HepG2 (cell line): ENCODE data around the gene SLC26A3. TPM values are rescaled to one million over a fixed set of nuclear protein-coding genes. Genes with fewer than 3 reads are reported as not detected.

Experiments
- ATAC-seq: fragments of 200-7000 bp; cut with Tn5 transposase; 3 replicates; pipeline ENCODE4 v1.9.1; 2020; ENCODE audit warnings: mild to moderate bottlenecking, moderate library complexity
- BruUV-seq: library from RNA; stranded (reverse); fragments of 400-500 nt; replicated peaks from 2 replicates; lab custom pipeline; 2021; lab: Mats Ljungman, UMichigan
- CTCF ChIA-PET: fragments of 300-600 bp; formaldehyde crosslinking; extraction: SDS; loops from one replicate; lab custom pipeline; 2021; ENCODE audit warnings: low total read pairs, inconsistent platforms, low intra/inter-chr PET ratio; lab: Yijun Ruan, JAX
- POLR2A ChIA-PET: fragments of 350-600 bp; sonication (Branson Sonifier 250); formaldehyde crosslinking; loops from one replicate; lab custom pipeline; 2020; ENCODE audit warnings: antibody characterized with exemption, inconsistent platforms; lab: Yijun Ruan, JAX
- DNase-seq: peaks from one replicate; pipeline ENCODE4 v3.0.0-alpha.2; 2015; ENCODE audit warnings: low spot score
- FAIRE-seq: peaks from 3 replicates; lab custom pipeline; 2011; peaks lifted over from hg19 to GRCh38; lab: Jason Lieb, UNC
- H2AFZ ChIP-seq: one replicate; pipeline ENCODE4 v1.6.1; 2011; ENCODE audit warnings: low read length, inconsistent platforms
- H3K27ac ChIP-seq: fragments of 300-600 bp; 3 replicates; pipeline ENCODE4 v1.8.0; 2011; ENCODE audit warnings: mixed run types, mild to moderate bottlenecking, mixed read lengths, low read length, inconsistent platforms; ENCODE audit not compliant: insufficient read depth; ENCODE audit errors: extremely low read length
- H3K27me3 ChIP-seq, 2 experiments: fragments of 200-600 bp in 1 of 2; 2 replicates in 1 of 2; 3 replicates in 1 of 2; pipeline versions ENCODE4 v1.6.0 to v1.8.0; 2011; ENCODE audit warnings: low read length in 2 of 2, mild to moderate bottlenecking in 2 of 2, moderate library complexity in 2 of 2, inconsistent platforms in 1 of 2; ENCODE audit not compliant: insufficient read depth in 2 of 2, control insufficient read depth in 1 of 2
- H3K36me3 ChIP-seq, 2 experiments: fragments of 200-600 bp in 1 of 2; replicated peaks in 1 of 2; 2 replicates in 1 of 2; 3 replicates in 1 of 2; pipeline versions ENCODE4 v1.5.1 to v1.8.0; 2011; ENCODE audit warnings: low read length in 2 of 2, inconsistent platforms in 1 of 2; ENCODE audit not compliant: insufficient read depth in 2 of 2, control insufficient read depth in 1 of 2
- H3K4me1 ChIP-seq: 2 replicates; pipeline ENCODE4 v1.5.1; 2012; ENCODE audit warnings: low read length, inconsistent platforms; ENCODE audit not compliant: insufficient read depth
- H3K4me2 ChIP-seq: 2 replicates; pipeline ENCODE4 v1.6.0; 2011; ENCODE audit warnings: low read depth, low read length, inconsistent platforms
- H3K4me3 ChIP-seq, 3 experiments: fragments of 200-600 bp in 1 of 3; sonication (generic), shearing (Covaris generic) in 1 of 3; replicated peaks in 1 of 3; 2 replicates each; pipeline ENCODE4 v1.5.1; 2011 to 2016; ENCODE audit warnings: low read length in 3 of 3, inconsistent platforms in 2 of 3, low read depth in 2 of 3, mild to moderate bottlenecking in 2 of 3, control low read depth in 1 of 3, mixed read lengths in 1 of 3; ENCODE audit not compliant: insufficient read depth in 1 of 3
- H3K79me2 ChIP-seq: one replicate; pipeline ENCODE4 v1.6.1; 2011; ENCODE audit warnings: low read length, inconsistent platforms; ENCODE audit not compliant: insufficient read depth
- H3K9ac ChIP-seq: 2 replicates; pipeline ENCODE4 v1.6.0; 2011; ENCODE audit warnings: mild to moderate bottlenecking, low read depth, low read length, inconsistent platforms; ENCODE audit not compliant: insufficient read depth
- H3K9me3 ChIP-seq: 2 replicates; pipeline ENCODE4 v1.5.1; 2012; ENCODE audit warnings: mild to moderate bottlenecking, low read length
- H4K20me1 ChIP-seq: 2 replicates; pipeline ENCODE4 v1.6.0; 2011; ENCODE audit warnings: inconsistent platforms, mild to moderate bottlenecking, low read length, moderate library complexity; ENCODE audit not compliant: insufficient read depth
- ATF7 ChIP-seq, 2 experiments: fragments of 450-650 bp in 1 of 2; sonication (generic) in 1 of 2; formaldehyde crosslinking in 1 of 2; IDR thresholded peaks; 2 replicates each; pipeline versions ENCODE4 v1.4.0 to v1.6.1; 2016 to 2020; ENCODE audit warnings: antibody characterized with exemption in 1 of 2, mild to moderate bottlenecking in 1 of 2, missing genetic modification reagents in 1 of 2
- CREB1 ChIP-seq, 2 experiments: fragments of 450-650 bp in 1 of 2; IDR thresholded peaks; 2 replicates each; pipeline ENCODE4 v1.6.1; 2016 to 2017; ENCODE audit warnings: control low read depth in 1 of 2, mild to moderate bottlenecking in 1 of 2, missing compliant biosample characterization in 1 of 2, missing genetic modification characterization in 1 of 2
- DRAP1 ChIP-seq: IDR thresholded peaks from 2 replicates; pipeline ENCODE4 v1.6.1; 2016; ENCODE audit warnings: missing genetic modification reagents, missing compliant biosample characterization
- PRPF4 ChIP-seq: fragments of 200-400 bp; formaldehyde crosslinking; IDR thresholded peaks from 2 replicates; pipeline ENCODE4 v1.6.1; 2016; ENCODE audit warnings: low read length, low read depth; ENCODE audit not compliant: poor library complexity, severe bottlenecking
- ZBTB37 ChIP-seq: sonication (generic); formaldehyde crosslinking; IDR thresholded peaks from 2 replicates; pipeline ENCODE4 v1.4.0; 2020; ENCODE audit warnings: mild to moderate bottlenecking, missing genetic modification reagents
- ZNF333 ChIP-seq: sonication (generic); formaldehyde crosslinking; IDR thresholded peaks from 2 replicates; pipeline ENCODE4 v1.4.0; 2020; ENCODE audit warnings: mild to moderate bottlenecking, missing genetic modification reagents, borderline replicate concordance
- WGBS: methylation state at CpG from one replicate; pipeline ENCODE4 v1.1.6; 2017; ENCODE audit warnings: low lambda C conversion rate; 5-methylcytosine and 5-hydroxymethylcytosine counted together
- in situ Hi-C: cut with HindIII; loops from 2 replicates; pipeline ENCODE4 v1.10.0; 2017; ENCODE audit warnings: low pct_unique_long_range_greater_than_20kb; ENCODE audit not compliant: extremely low pct_ligation_motif_present
- intact Hi-C: fragments of 100-400 bp; cut with micrococcal nuclease; formaldehyde crosslinking; loops from one replicate; pipeline ENCODE4 v1.10.0; 2022; ENCODE audit not compliant: unreplicated experiment
- polyA plus RNA-seq, 8 experiments: library from polyadenylated mRNA; depleted of rRNA in 3 of 8; stranded (reverse) in 7 of 8; unstranded in 1 of 8; fragments of >200 nt; fragmentation: Illumina TruSeq in 4 of 8; extraction: Trizol in 4 of 8; gene quantifications; 2 replicates each; pipeline versions ENCODE4 v1.2.1 to v1.2.3, GENCODE V29; 2011 to 2016; ENCODE audit warnings: low read depth in 4 of 8, missing spikeins in 1 of 8, mixed read lengths in 1 of 8; ENCODE audit not compliant: insufficient read depth in 1 of 8
- total RNA-seq, 5 experiments: library from RNA; depleted of rRNA; stranded (reverse); fragments of >200 nt; fragmentation: Illumina TruSeq; extraction: Trizol; gene quantifications; 2 replicates each; pipeline ENCODE4 v1.2.3, GENCODE V29; 2016; ENCODE audit warnings: low read depth in 1 of 5

The SLC26A3 gene
- total and polyA plus RNA-seq, 2 of the 13 experiments (the other 11 are each of a cell fraction or from before 2014, with no cell fraction given), result 0.11 to 0.30 TPM

- 86% methylated on average over 16 of the region's 16 CpGs for WGBS
- Histone ChIP-seq H3K27ac (no peak overlapping the region), H3K27me3 (peaks cover 0 to 11% of the 10 kb centered on the region in 2 experiments; a peak in 2 of 5 replicates), H2AFZ (no peak overlapping the region), H3K36me3 (no peaks in the 10 kb centered on the region), H3K9ac (no peak overlapping the region), H3K4me2 (no peak overlapping the region), H4K20me1 (no peaks in the 10 kb centered on the region), H3K9me3 (no peaks in the 10 kb centered on the region), H3K4me3 (no peak overlapping the region), H3K79me2 (no peaks in the 10 kb centered on the region), H3K4me1 (0 out of 2 replicates have a peak, but pooled peaks cover 5% of the 10 kb centered on the region)
- no TSS peak for BruUV-seq
- intact Hi-C loops, result no loop called here
- in situ Hi-C loops, result no loop called here
- FAIRE-seq, result no peak
- ATAC-seq, result no peak
- TF ChIP-seq PRPF4 (no peak), DRAP1 (CRISPR knock-in tag) (no peak), ATF7 (IDR thresholded peaks at IDR 0.05) (peak; percentile 89), ATF7 (CRISPR knock-in tag; IDR thresholded peaks at IDR 0.05) (no peak), ZNF333 (CRISPR knock-in tag) (no peak), ZBTB37 (CRISPR knock-in tag) (no peak), CREB1 (IDR thresholded peaks at IDR 0.05) (peak; percentile 91), CREB1 (CRISPR knock-in tag; IDR thresholded peaks at IDR 0.05) (no peak)
- no peak for DNase-seq
- ChIA-PET POLR2A (no interaction called here), CTCF (no interaction called here)
Observed at GRCh38 chr7:107843184-107843583, 40.2 kb upstream of the SLC26A3 start.
